H9 (cell line): ENCODE results near the gene C12orf57. TPM values are rescaled to one million over a fixed set of nuclear protein-coding genes. Genes with fewer than 3 reads are reported as not detected.

Source experiments
- DNase-seq: peaks from one replicate; pipeline ENCODE4 v3.0.0-alpha.2; 2017
- H2AFZ ChIP-seq: one replicate; pipeline ENCODE4 v1.6.1; 2013; ENCODE audit warnings: mild to moderate bottlenecking, low read length, control low read depth, moderate library complexity
- H2AK5ac ChIP-seq: 2 replicates; pipeline ENCODE4 v1.6.1; 2013; ENCODE audit warnings: low read length, control low read depth, mixed read lengths; ENCODE audit not compliant: insufficient read length
- H2BK120ac ChIP-seq: one replicate; pipeline ENCODE4 v1.6.1; 2013; ENCODE audit warnings: low read depth, mild to moderate bottlenecking, low read length, control low read depth, inconsistent platforms; ENCODE audit not compliant: poor library complexity, severe bottlenecking
- H2BK12ac ChIP-seq: 2 replicates; pipeline ENCODE4 v1.6.1; 2013; ENCODE audit warnings: low read length, control low read depth, mixed read lengths, low read depth; ENCODE audit not compliant: insufficient read length
- H2BK15ac ChIP-seq: 2 replicates; pipeline ENCODE4 v1.6.1; 2013; ENCODE audit warnings: low read depth, low read length, control low read depth
- H2BK20ac ChIP-seq: one replicate; pipeline ENCODE4 v1.6.1; 2013; ENCODE audit warnings: low read depth, mild to moderate bottlenecking, low read length, control low read depth, inconsistent platforms; ENCODE audit not compliant: poor library complexity, severe bottlenecking
- H2BK5ac ChIP-seq: 2 replicates; pipeline ENCODE4 v1.6.1; 2013; ENCODE audit warnings: low read length, control low read depth, mixed read lengths; ENCODE audit not compliant: insufficient read length
- H3K14ac ChIP-seq: 2 replicates; pipeline ENCODE4 v1.6.1; 2013; ENCODE audit warnings: low read length, control low read depth; ENCODE audit not compliant: insufficient read depth
- H3K18ac ChIP-seq: 2 replicates; pipeline ENCODE4 v1.6.1; 2013; ENCODE audit warnings: low read depth, mild to moderate bottlenecking, mixed read lengths, low read length, control low read depth; ENCODE audit not compliant: insufficient read length
- H3K23ac ChIP-seq: 2 replicates; pipeline ENCODE4 v1.6.1; 2013; ENCODE audit warnings: low read length, control low read depth, mixed read lengths, low read depth; ENCODE audit not compliant: insufficient read length
- H3K23me2 ChIP-seq: 2 replicates; pipeline ENCODE4 v1.6.1; 2013; ENCODE audit warnings: low read depth, mild to moderate bottlenecking, mixed read lengths, low read length, control low read depth; ENCODE audit not compliant: insufficient read length, poor library complexity, severe bottlenecking
- H3K27ac ChIP-seq: 2 replicates; pipeline ENCODE4 v1.5.1; 2013; ENCODE audit warnings: low read length, control low read depth, mixed read lengths, low read depth; ENCODE audit not compliant: insufficient read length
- H3K27me3 ChIP-seq: 2 replicates; pipeline ENCODE4 v1.6.1; 2013; ENCODE audit warnings: low read length, control low read depth, inconsistent platforms; ENCODE audit not compliant: insufficient read depth
- H3K4ac ChIP-seq: 2 replicates; pipeline ENCODE4 v1.6.1; 2013; ENCODE audit warnings: low read depth, mild to moderate bottlenecking, control low read depth, inconsistent platforms, low read length, moderate library complexity
- H3K4me1 ChIP-seq: 2 replicates; pipeline ENCODE4 v1.6.1; 2013; ENCODE audit warnings: low read length, control low read depth, inconsistent platforms; ENCODE audit not compliant: insufficient read depth
- H3K4me2 ChIP-seq: 2 replicates; pipeline ENCODE4 v1.6.1; 2013; ENCODE audit warnings: low read length, control low read depth, mixed read lengths; ENCODE audit not compliant: insufficient read length, insufficient read depth
- H3K56ac ChIP-seq: 2 replicates; pipeline ENCODE4 v1.6.1; 2013; ENCODE audit warnings: low read depth, mild to moderate bottlenecking, mixed read lengths, low read length, control low read depth; ENCODE audit not compliant: insufficient read length
- H3K79me1 ChIP-seq: 2 replicates; pipeline ENCODE4 v1.6.1; 2013; ENCODE audit warnings: low read depth, mild to moderate bottlenecking, moderate library complexity, low read length, control low read depth, inconsistent platforms; ENCODE audit not compliant: insufficient read depth, poor library complexity, severe bottlenecking
- H3K79me2 ChIP-seq: 2 replicates; pipeline ENCODE4 v1.6.1; 2013; ENCODE audit warnings: low read length, control low read depth, inconsistent platforms; ENCODE audit not compliant: insufficient read depth
- H3K9ac ChIP-seq: 2 replicates; pipeline ENCODE4 v1.6.1; 2013; ENCODE audit warnings: low read length, control low read depth, mixed read lengths; ENCODE audit not compliant: insufficient read length; ENCODE audit errors: extremely low read depth
- H3K9me3 ChIP-seq: one replicate; pipeline ENCODE4 v1.6.1; 2013; ENCODE audit warnings: low read depth, low read length, inconsistent platforms; ENCODE audit not compliant: control insufficient read depth
- H3T11ph ChIP-seq: one replicate; pipeline ENCODE4 v1.6.1; 2013; ENCODE audit warnings: mild to moderate bottlenecking, low read length, control low read depth, inconsistent platforms
- H4K20me1 ChIP-seq: one replicate; pipeline ENCODE4 v1.6.1; 2013; ENCODE audit not compliant: control insufficient read depth, insufficient read length, insufficient read depth
- H4K5ac ChIP-seq: 2 replicates; pipeline ENCODE4 v1.6.1; 2013; ENCODE audit warnings: low read depth, mild to moderate bottlenecking, mixed read lengths, low read length, control low read depth; ENCODE audit not compliant: insufficient read length
- H4K8ac ChIP-seq: replicated peaks from 2 replicates; pipeline ENCODE4 v1.6.1; 2013; ENCODE audit warnings: low read length, control low read depth, mixed read lengths, low read depth; ENCODE audit not compliant: insufficient read length
- H4K91ac ChIP-seq: 2 replicates; pipeline ENCODE4 v1.6.1; 2013; ENCODE audit warnings: low read depth, mild to moderate bottlenecking, moderate library complexity, mixed read lengths, low read length, control low read depth; ENCODE audit not compliant: insufficient read length
- H3K27ac Mint-ChIP-seq, 3 experiments: 2 replicates in 2 of 3; 3 replicates in 1 of 3; pipeline ENCODE4 v1.8.0; 2020 to 2021; ENCODE audit warnings: mixed read lengths in 3 of 3, mild to moderate bottlenecking in 1 of 3, moderate library complexity in 1 of 3
- H3K27me3 Mint-ChIP-seq: 2 replicates; pipeline ENCODE4 v1.8.0; 2021; ENCODE audit warnings: low read depth, mild to moderate bottlenecking, moderate library complexity, mixed read lengths
- H3K36me3 Mint-ChIP-seq, 3 experiments: 2 replicates in 2 of 3; 3 replicates in 1 of 3; pipeline ENCODE4 v1.8.0; 2020 to 2021; ENCODE audit warnings: low read depth in 3 of 3, mixed read lengths in 3 of 3; ENCODE audit not compliant: insufficient read depth in 1 of 3
- H3K4me1 Mint-ChIP-seq, 2 experiments: 2 replicates each; pipeline ENCODE4 v1.8.0; 2020; ENCODE audit warnings: mixed read lengths in 2 of 2
- H3K4me3 Mint-ChIP-seq, 2 experiments: 2 replicates in 1 of 2; 3 replicates in 1 of 2; pipeline ENCODE4 v1.8.0; 2020 to 2021; ENCODE audit warnings: mild to moderate bottlenecking in 2 of 2, mixed read lengths in 2 of 2, moderate library complexity in 1 of 2
- H3K9me3 Mint-ChIP-seq, 2 experiments: 2 replicates in 1 of 2; 3 replicates in 1 of 2; pipeline ENCODE4 v1.8.0; 2020; ENCODE audit warnings: mild to moderate bottlenecking in 2 of 2, mixed read lengths in 2 of 2, moderate library complexity in 1 of 2
- CTCF ChIP-seq: fragments of 200-600 bp; sonication (generic); conservative IDR thresholded peaks from 3 replicates; pipeline ENCODE4 v1.8.0; 2021; ENCODE audit warnings: antibody characterized with exemption, mild to moderate bottlenecking
- WGBS: extraction: QIAGEN DNeasy Blood & Tissue Kit; methylation state at CpG from one replicate; pipeline ENCODE4 v1.1.7; 2013; ENCODE audit warnings: missing lambda C conversion rate, low lambda C conversion rate, mixed read lengths; ENCODE audit not compliant: insufficient read length; ENCODE audit errors: extremely low coverage; 5-methylcytosine and 5-hydroxymethylcytosine counted together
- total RNA-seq: library from RNA; stranded (reverse); gene quantifications from 2 replicates; pipeline ENCODE4 v1.2.1, GENCODE V29; 2021

The C12orf57 gene
- total RNA-seq, 1 experiment from 2014 or later = 195 TPM

- Histone ChIP-seq H4K91ac (no peak overlapping the region), H3K9me3 (no peaks in the 10 kb centered on the region), H3K4me1 (peaks cover 2% of the 10 kb centered on the region; the same call in 1 of the 2 replicates), H3T11ph (no peak overlapping the region), H4K20me1 (peaks cover 2% of the 10 kb centered on the region), H3K9ac (no peak overlapping the region), H4K5ac (no peak overlapping the region), H3K4ac (no peak overlapping the region), H3K4me2 (no peak overlapping the region), H2AK5ac (no peak overlapping the region), H2AFZ (no peak overlapping the region), H2BK5ac (no peak overlapping the region), H2BK20ac (no peak overlapping the region), H3K18ac (no peak overlapping the region), H2BK12ac (no peak overlapping the region), H2BK120ac (no peak overlapping the region), H3K23ac (no peak overlapping the region), H4K8ac (no peak overlapping the region), H3K27me3 (no peaks in the 10 kb centered on the region), H3K23me2 (no peaks in the 10 kb centered on the region), H3K14ac (no peak overlapping the region; the same call in 1 of the 2 replicates), H3K79me2 (no peaks in the 10 kb centered on the region), H2BK15ac (no peak overlapping the region), H3K56ac (no peak overlapping the region), H3K79me1 (no peaks in the 10 kb centered on the region), H3K27ac (no peak overlapping the region)
- H3K27me3 Mint-ChIP-seq = no peaks in the 10 kb centered on the region; the same call in 1 of the 2 replicates
- no peak for DNase-seq
- H3K4me3 Mint-ChIP-seq = no peak overlapping the region; a peak in 1 of 5 replicates
- H3K9me3 Mint-ChIP-seq = no peaks in the 10 kb centered on the region
- H3K27ac Mint-ChIP-seq = peak overlapping the region in 2 of 3 experiments; percentile 39 to 55; a peak in 1 of 7 replicates
- TF ChIP-seq CTCF = no peak
- peaks cover 0 to 9% (median 3%) of the 10 kb centered on the region in 3 experiments; a peak in 4 of 7 replicates for H3K36me3 Mint-ChIP-seq
- WGBS = no CpG with 5 or more reads among the region's 22 CpGs
- peaks cover 16 to 26% of the 10 kb centered on the region in 2 experiments for H3K4me1 Mint-ChIP-seq
These were observed 8.5 kb downstream of the C12orf57 start for GRCh38 chr12:6952121-6952862.
